GM12865 (cell line): Measurements from ENCODE around the gene GLE1.
"Not testable (repeated sequence)": the region's sequence is repeated elsewhere in the genome, so short reads cannot be mapped to it uniquely, and the experiment has no call there.

Experiments used
- DNase-seq: peaks from one replicate; pipeline ENCODE4 v3.0.0; 2010; ENCODE audit warnings: low read depth
- H3K4me3 ChIP-seq: 2 replicates; pipeline ENCODE4 v1.5.1; 2011; ENCODE audit warnings: mild to moderate bottlenecking, low read depth, low read length, control low read depth
- TF ChIP-seq, protein P1 (sequence below): IDR thresholded peaks from 2 replicates; pipeline ENCODE4 v1.5.1; 2011; ENCODE audit warnings: low read length, control low read depth, low read depth, inconsistent platforms; ENCODE audit not compliant: insufficient read depth; ENCODE audit errors: missing control alignments

The GLE1 gene

DNA sequence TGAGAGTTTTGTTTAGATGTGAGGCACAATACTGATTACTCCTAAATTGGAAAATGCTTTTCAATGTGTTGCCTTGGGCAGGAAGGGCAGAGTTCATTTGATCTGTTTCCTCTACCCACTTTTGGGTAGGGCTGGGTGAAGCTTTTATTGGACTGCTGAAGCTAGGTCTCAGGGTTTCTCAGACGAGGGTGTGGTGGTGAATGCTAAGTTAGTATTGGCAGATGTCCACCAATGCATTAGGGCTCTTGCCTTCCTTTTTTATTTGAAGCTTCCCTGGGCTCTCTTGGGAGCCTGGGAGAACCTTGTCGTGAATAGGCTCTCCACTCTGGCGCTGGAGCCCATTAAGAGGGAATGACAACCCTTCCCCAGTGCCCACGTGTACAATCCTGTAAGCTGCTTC is 71.0 kb downstream of the GLE1 start:
- H3K4me3 ChIP-seq = no peak overlapping the region
- TF ChIP-seq, protein P1, sequence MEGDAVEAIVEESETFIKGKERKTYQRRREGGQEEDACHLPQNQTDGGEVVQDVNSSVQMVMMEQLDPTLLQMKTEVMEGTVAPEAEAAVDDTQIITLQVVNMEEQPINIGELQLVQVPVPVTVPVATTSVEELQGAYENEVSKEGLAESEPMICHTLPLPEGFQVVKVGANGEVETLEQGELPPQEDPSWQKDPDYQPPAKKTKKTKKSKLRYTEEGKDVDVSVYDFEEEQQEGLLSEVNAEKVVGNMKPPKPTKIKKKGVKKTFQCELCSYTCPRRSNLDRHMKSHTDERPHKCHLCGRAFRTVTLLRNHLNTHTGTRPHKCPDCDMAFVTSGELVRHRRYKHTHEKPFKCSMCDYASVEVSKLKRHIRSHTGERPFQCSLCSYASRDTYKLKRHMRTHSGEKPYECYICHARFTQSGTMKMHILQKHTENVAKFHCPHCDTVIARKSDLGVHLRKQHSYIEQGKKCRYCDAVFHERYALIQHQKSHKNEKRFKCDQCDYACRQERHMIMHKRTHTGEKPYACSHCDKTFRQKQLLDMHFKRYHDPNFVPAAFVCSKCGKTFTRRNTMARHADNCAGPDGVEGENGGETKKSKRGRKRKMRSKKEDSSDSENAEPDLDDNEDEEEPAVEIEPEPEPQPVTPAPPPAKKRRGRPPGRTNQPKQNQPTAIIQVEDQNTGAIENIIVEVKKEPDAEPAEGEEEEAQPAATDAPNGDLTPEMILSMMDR = no peak
- no peak for DNase-seq

DNA sequence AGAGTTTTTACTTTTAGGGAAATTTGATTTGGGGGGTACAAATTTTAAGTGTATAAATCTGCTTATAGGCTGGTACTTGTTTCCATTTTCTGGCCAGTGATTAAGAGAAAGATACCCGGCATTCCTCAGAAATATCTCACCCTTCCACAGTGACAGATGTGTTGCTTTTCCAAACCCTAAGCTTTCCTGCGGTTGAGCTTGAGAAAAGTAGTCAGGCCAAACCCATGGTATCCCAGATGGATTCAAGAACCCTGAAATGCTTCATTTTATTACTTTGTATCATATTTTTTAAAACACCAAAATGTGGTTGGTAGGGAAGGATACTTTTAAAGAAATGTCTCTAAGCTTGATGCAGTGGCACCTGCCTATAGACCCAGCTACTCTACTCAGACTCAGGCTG is 71.4 kb downstream of the GLE1 start:
- no peak for DNase-seq
- TF ChIP-seq, protein P1 = no peak
- H3K4me3 ChIP-seq = no peak overlapping the region

DNA sequence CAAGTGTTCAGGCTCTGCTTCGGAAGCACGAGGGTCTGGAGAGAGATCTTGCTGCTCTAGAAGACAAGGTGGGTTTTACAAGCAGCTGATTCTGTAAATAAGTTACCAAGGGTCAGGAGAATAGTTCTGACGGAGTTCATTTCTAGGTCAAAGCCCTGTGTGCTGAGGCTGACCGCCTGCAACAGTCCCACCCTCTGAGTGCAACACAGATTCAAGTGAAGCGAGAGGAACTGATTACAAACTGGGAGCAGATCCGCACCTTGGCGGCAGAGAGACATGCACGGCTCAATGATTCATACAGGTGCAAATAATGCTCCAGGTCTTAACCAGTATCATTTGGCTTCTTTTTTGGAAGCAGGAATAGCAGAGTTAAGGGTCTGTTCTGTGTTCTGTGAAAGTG is 72.7 kb downstream of the GLE1 start:
- TF ChIP-seq, protein P1 = no peak
- DNase-seq = no peak
- no peak overlapping the region for H3K4me3 ChIP-seq

DNA sequence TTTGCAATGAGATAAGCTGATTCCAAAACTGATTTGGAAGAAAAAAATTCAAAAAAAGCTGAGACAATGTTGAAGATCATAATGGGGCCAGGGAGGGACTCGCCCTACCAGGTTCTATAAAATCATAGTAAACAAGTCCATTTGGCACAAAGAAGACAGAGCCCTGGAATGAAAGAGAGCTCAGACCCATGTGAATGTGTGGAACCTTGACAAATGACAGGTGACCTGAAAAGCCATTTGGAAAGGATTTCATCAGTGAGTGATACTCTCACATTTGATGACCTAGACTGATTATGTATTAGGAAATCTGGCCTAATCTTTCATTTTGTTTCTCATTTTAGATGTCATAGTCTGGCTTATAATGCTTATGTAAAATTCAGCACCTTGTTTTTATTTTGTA is 74.7 kb downstream of the GLE1 start:
- no peak overlapping the region for H3K4me3 ChIP-seq
- TF ChIP-seq, protein P1 = no peak
- no peak for DNase-seq

DNA sequence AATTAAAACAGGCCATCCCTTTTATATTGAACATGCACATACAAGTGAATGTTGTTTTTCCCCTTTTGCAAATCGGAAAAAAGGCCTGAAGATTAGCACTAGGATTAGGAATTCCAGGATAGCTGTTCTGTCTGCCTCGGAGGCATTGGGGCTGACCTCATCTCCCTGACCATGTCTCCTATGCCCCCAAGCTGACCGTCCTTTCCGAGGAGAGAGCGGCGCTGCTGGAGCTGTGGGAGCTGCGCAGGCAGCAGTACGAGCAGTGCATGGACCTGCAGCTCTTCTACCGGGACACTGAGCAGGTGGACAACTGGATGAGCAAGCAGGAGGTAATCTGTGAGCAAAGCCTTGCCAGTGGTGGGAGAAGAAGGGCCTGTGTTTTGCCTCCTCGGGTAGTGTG is 76.2 kb downstream of the GLE1 start:
- TF ChIP-seq, protein P1 = no peak
- DNase-seq = no peak
- H3K4me3 ChIP-seq = no peak overlapping the region

DNA sequence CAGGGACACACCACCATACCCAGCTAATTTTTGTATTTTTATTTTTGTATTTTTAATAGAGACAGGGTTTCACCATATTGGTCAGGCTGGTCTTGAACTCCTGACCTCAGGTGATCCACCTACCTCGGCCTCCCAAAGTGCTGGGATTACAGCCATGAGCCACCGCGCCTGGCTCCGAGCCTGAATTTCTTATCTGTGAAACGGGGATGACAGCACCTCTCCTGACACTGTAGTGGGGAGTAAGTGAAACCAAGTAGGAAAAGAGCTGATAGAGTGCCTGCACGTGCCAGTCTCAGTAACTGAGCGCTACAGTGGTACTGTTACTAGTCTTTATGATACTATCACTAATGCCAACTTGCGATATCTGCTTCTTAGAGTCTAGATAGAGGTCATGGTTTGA is 80.6 kb downstream of the GLE1 start:
- not testable (repeated sequence) for H3K4me3 ChIP-seq, DNase-seq

DNA sequence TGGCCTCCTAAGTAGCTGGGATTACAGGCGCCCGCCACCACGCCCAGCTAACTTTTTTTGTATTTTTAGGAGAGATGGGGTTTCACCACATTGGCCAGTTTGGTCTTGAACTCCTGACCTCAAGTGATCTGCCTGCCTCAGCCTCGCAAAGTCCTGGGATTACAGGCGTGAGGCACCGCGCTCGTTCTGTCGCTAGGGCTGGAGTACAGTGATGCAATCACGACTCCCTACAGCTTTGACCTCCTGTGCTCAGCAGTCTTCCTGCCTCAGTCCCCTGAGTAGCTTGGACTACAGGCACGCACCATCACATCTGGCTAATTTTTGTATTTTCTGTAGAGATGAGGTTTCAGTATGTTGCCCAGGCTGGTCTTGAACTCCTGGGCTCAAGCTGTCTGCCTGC is 82.4 kb downstream of the GLE1 start:
- not testable (repeated sequence) for H3K4me3 ChIP-seq
- DNase-seq = peak; percentile 4

DNA sequence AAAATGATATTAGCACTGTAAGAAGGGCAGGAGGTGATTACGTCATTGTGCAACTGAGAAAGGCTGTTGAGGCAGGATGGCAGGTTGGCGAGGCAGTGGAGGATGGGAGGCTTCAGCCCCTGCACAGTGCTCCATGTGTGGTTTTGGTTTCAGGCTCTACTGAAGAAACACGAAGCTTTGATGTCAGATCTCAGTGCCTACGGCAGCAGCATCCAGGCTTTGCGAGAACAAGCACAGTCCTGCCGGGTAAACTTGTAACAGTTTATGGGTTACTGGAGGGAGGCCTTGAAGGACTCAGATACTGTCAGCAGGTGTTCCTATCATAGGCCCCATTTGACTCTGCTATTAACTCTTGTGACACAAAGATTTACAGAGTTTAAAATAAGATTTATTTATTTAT is 82.9 kb downstream of the GLE1 start:
- TF ChIP-seq, protein P1 = no peak
- peak; percentile 65 for DNase-seq
- H3K4me3 ChIP-seq = no peak overlapping the region
